ENCODE results near the gene RMI2. TPM values are rescaled to one million over a fixed set of nuclear protein-coding genes. Genes with fewer than 3 reads are reported as not detected.
A peak's percentile ranks its signal among the peaks of the same experiment; 100 is the strongest.
"Not testable (repeated sequence)": the region's sequence is repeated elsewhere in the genome, so short reads cannot be mapped to it uniquely, and the experiment has no call there.

Gene RMI2
- total and polyA plus RNA-seq, 8 donors = 0.35 to 3.2 (median 1.2) TPM

DNA sequence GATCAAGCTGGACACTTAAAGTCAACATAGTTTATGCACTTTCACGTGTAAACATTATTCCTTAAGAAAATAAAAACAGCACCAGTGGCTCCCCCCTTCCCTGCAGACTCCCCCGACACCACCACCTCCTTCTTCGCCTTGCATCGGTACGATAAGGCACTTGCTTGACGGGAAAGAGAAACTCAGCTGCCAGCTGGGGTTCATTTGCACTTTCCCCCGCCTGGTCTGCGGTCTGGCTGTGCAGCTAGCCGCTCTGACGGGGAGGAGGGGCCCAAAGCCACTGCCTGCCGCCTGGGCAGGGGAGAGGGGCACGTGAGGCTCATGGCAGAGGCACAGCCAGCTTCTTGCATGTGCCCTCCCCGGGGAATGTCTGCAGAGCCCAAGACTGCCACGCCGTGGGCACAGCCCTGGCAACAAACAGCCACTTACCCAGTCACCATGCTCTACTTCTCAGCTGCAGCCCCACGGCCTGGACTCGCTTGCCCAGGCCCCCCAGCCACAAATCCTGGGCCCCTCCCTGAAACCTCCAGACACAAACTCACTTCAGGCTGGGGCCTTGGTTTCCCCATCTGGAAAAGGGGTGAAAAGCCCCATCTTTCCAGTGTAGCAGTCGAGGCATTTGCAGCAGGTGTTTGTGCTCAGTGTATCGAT, 47.6 kb upstream of the RMI2 start:
- Histone ChIP-seq H3K4me3 (peak overlapping the region in 2 of 4 donors; percentile 13 to 14), H3K9me3 (no peaks in the 10 kb centered on the region), H3K36me3 (no peaks in the 10 kb centered on the region), H3K27me3 (no peaks in the 10 kb centered on the region), H3K4me1 (peaks cover 12 to 23% (median 16%) of the 10 kb centered on the region in 3 donors), H3K27ac (peak overlapping the region; percentile 35 to 72 (median 52))
- peak; percentile 88 to 95 (median 94) for ATAC-seq
- no peak for FAIRE-seq
- intact Hi-C loops (cut with DNase I) = no loop called here
- 12 to 15% methylated on average over 13 to 19 of the region's 19 CpGs for WGBS, 2 donors
- TF ChIP-seq CTCF (IDR thresholded peaks at IDR 0.05) = peak in 1 of 4 donors; percentile 12
- DNase-seq = peak; percentile 77 to 92 (median 84)

GRCh38 chr16:11298143-11298900, 46.9 kb upstream of the RMI2 start:
- FAIRE-seq = no peak
- DNase-seq = no peak
- peak overlapping the region; percentile 35 to 72 (median 52) for H3K27ac ChIP-seq
- no peaks in the 10 kb centered on the region for H3K27me3 ChIP-seq
- peak in 1 of 4 donors; percentile 1 for ATAC-seq
- no peaks in the 10 kb centered on the region for H3K9me3 ChIP-seq
- peaks cover 12 to 23% (median 16%) of the 10 kb centered on the region in 3 donors for H3K4me1 ChIP-seq
- WGBS, 2 donors = 83 to 94% methylated on average over 5 of the region's 5 CpGs
- intact Hi-C loops (cut with DNase I) = no loop called here
- H3K36me3 ChIP-seq = no peaks in the 10 kb centered on the region
- TF ChIP-seq CTCF (IDR thresholded peaks at IDR 0.05) = no peak
- H3K4me3 ChIP-seq = no peak overlapping the region

GRCh38 chr16:11298950-11299547, 46.2 kb upstream of the RMI2 start:
- H3K9me3 ChIP-seq; intact Hi-C loops (cut with DNase I); H3K4me3 ChIP-seq; H3K27me3 ChIP-seq; H3K27ac ChIP-seq; FAIRE-seq; H3K36me3 ChIP-seq; DNase-seq; ATAC-seq: not testable (repeated sequence)
- H3K4me1 ChIP-seq = peaks cover 12 to 23% (median 16%) of the 10 kb centered on the region in 3 donors
- 91 to 93% methylated on average over 13 of the region's 13 CpGs for WGBS, 2 donors

- H3K36me3 ChIP-seq = no peaks in the 10 kb centered on the region
- DNase-seq (no peak), FAIRE-seq (no peak), ATAC-seq (no peak)
- TF ChIP-seq CTCF (IDR thresholded peaks at IDR 0.05) = no peak
- 80 to 86% methylated on average over 6 of the region's 6 CpGs for WGBS, 2 donors
- H3K27ac ChIP-seq = no peak overlapping the region
- no peaks in the 10 kb centered on the region for H3K9me3 ChIP-seq
- no peak overlapping the region for H3K4me3 ChIP-seq
- intact Hi-C loops (cut with DNase I) = no loop called here
- H3K27me3 ChIP-seq = no peaks in the 10 kb centered on the region
- H3K4me1 ChIP-seq = peaks cover 12 to 23% (median 16%) of the 10 kb centered on the region in 3 donors
Measured at GRCh38 chr16:11299865-11300559, 45.2 kb upstream of the RMI2 start.

DNA sequence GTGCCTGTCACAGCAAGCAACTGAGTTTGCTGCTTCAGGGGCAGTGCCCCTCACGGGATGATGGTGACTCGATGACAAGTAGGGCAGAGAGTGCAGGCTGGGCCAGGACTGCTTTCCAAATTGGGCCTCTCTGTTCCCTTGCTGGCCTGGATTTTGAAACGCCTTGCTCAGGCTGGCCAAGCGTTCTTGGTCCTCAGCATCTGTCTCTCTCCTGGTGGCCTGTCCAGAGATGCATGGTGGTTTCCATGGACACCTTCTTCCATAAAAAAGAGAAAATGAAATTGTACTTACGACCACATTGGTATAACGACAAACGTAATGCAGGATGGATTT, 44.7 kb upstream of the RMI2 start:
- no peak for DNase-seq
- Histone ChIP-seq H3K27ac (no peak overlapping the region), H3K27me3 (no peaks in the 10 kb centered on the region), H3K36me3 (no peaks in the 10 kb centered on the region), H3K4me1 (peaks cover 12 to 23% (median 16%) of the 10 kb centered on the region in 3 donors), H3K4me3 (no peak overlapping the region), H3K9me3 (no peaks in the 10 kb centered on the region)
- WGBS, 2 donors = 86 to 87% methylated on average over 7 of the region's 7 CpGs
- TF ChIP-seq CTCF (IDR thresholded peaks at IDR 0.05) = no peak
- FAIRE-seq = no peak
- intact Hi-C loops (cut with DNase I) = no loop called here
- ATAC-seq = no peak
